ENCODE data around the gene ATP2C2.

ATP2C2 gene

DNA sequence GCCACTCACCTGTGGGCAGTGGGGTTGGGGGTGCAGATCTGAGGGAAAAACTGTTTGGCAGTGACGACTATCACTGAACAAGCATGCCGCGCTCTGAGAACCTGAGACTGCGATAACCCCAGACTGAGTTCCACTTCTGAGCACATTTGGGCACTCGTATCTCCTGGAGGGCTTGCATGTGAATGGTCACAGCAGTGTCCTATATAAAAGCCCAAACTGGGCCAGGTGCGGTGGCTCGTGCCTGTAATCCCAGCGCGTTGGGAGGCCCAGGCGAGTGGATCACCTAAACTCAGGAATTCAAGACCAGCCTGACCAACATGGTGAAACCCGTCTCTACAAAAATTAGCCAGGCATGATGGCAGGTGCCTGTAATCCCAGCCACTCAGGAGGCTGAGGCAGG lies 18.7 kb downstream of the ATP2C2 start:
- no peak overlapping the region for H3K27ac ChIP-seq (replicated peaks)
- TF ChIP-seq POLR2AphosphoS5 (IDR thresholded peaks at IDR 0.05; ENCODE audit: low read depth) (no peak), GABPA (IDR thresholded peaks at IDR 0.05; ENCODE audit: low read depth) (no peak), SPI1 (IDR thresholded peaks at IDR 0.05; ENCODE audit: borderline replicate concordance, low read depth) (no peak)
- TF ChIP-seq, protein P1, sequence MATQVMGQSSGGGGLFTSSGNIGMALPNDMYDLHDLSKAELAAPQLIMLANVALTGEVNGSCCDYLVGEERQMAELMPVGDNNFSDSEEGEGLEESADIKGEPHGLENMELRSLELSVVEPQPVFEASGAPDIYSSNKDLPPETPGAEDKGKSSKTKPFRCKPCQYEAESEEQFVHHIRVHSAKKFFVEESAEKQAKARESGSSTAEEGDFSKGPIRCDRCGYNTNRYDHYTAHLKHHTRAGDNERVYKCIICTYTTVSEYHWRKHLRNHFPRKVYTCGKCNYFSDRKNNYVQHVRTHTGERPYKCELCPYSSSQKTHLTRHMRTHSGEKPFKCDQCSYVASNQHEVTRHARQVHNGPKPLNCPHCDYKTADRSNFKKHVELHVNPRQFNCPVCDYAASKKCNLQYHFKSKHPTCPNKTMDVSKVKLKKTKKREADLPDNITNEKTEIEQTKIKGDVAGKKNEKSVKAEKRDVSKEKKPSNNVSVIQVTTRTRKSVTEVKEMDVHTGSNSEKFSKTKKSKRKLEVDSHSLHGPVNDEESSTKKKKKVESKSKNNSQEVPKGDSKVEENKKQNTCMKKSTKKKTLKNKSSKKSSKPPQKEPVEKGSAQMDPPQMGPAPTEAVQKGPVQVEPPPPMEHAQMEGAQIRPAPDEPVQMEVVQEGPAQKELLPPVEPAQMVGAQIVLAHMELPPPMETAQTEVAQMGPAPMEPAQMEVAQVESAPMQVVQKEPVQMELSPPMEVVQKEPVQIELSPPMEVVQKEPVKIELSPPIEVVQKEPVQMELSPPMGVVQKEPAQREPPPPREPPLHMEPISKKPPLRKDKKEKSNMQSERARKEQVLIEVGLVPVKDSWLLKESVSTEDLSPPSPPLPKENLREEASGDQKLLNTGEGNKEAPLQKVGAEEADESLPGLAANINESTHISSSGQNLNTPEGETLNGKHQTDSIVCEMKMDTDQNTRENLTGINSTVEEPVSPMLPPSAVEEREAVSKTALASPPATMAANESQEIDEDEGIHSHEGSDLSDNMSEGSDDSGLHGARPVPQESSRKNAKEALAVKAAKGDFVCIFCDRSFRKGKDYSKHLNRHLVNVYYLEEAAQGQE (IDR thresholded peaks at IDR 0.05; ENCODE audit: insufficient replicate concordance, low read depth) = no peak
- TF ChIP-seq, protein P2, sequence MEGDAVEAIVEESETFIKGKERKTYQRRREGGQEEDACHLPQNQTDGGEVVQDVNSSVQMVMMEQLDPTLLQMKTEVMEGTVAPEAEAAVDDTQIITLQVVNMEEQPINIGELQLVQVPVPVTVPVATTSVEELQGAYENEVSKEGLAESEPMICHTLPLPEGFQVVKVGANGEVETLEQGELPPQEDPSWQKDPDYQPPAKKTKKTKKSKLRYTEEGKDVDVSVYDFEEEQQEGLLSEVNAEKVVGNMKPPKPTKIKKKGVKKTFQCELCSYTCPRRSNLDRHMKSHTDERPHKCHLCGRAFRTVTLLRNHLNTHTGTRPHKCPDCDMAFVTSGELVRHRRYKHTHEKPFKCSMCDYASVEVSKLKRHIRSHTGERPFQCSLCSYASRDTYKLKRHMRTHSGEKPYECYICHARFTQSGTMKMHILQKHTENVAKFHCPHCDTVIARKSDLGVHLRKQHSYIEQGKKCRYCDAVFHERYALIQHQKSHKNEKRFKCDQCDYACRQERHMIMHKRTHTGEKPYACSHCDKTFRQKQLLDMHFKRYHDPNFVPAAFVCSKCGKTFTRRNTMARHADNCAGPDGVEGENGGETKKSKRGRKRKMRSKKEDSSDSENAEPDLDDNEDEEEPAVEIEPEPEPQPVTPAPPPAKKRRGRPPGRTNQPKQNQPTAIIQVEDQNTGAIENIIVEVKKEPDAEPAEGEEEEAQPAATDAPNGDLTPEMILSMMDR (IDR thresholded peaks at IDR 0.05; ENCODE audit: insufficient read depth, low read length) = no peak
- no peak for DNase-seq (ENCODE audit: low read depth in 1 of 2, low spot score in 1 of 2)
- no peaks in the 10 kb centered on the region for H3K27me3 ChIP-seq (ENCODE audit: insufficient read depth, poor library complexity, severe bottlenecking)
- no peak overlapping the region for H3K4me3 ChIP-seq (replicated peaks; ENCODE audit: insufficient read depth, low read length)

DNA sequence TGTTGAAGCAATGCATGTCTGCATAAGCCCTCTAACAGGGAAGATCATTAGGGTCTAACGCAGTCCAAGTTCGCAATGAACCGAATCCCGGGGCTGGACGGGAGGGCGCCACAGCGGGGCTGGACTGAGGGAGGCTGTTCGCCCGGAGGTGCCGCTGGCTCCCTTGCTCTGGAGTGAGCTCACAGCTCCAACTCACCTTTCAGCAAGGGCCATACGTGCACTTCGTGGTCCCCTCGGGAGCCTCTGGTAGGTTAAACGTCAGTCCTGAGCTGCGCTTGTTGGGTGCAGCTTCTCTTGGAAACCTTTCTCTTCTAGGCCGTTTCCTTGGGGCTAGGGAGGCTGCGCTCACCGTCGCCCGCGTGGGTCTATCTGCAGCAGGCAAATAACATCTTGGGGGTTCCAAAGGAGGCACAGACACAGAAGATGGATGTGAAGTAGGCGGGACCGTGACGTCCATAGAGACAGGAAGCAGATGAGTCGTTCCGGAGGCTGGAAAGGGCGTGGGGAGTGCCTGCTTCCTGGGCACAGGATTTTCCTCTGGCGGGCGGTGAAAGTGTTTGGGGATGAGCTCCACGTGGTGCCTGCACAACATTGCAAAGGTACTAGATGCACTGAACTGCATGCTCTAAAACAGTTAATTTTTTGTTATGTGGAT lies 21.9 kb downstream of the ATP2C2 start:
- H3K27ac ChIP-seq (replicated peaks) = no peak overlapping the region
- no peak overlapping the region for H3K4me3 ChIP-seq (replicated peaks; ENCODE audit: insufficient read depth, low read length)
- TF ChIP-seq, protein P1 (IDR thresholded peaks at IDR 0.05; ENCODE audit: insufficient replicate concordance, low read depth) = no peak
- TF ChIP-seq, protein P2 (IDR thresholded peaks at IDR 0.05; ENCODE audit: insufficient read depth, low read length) = no peak
- TF ChIP-seq POLR2AphosphoS5 (IDR thresholded peaks at IDR 0.05; ENCODE audit: low read depth) = no peak
- no peak for TF ChIP-seq GABPA (IDR thresholded peaks at IDR 0.05; ENCODE audit: low read depth)
- TF ChIP-seq SPI1 (IDR thresholded peaks at IDR 0.05; ENCODE audit: borderline replicate concordance, low read depth) = no peak
- H3K27me3 ChIP-seq (ENCODE audit: insufficient read depth, poor library complexity, severe bottlenecking) = no peaks in the 10 kb centered on the region
- no peak for DNase-seq (ENCODE audit: low read depth in 1 of 2, low spot score in 1 of 2)

DNA sequence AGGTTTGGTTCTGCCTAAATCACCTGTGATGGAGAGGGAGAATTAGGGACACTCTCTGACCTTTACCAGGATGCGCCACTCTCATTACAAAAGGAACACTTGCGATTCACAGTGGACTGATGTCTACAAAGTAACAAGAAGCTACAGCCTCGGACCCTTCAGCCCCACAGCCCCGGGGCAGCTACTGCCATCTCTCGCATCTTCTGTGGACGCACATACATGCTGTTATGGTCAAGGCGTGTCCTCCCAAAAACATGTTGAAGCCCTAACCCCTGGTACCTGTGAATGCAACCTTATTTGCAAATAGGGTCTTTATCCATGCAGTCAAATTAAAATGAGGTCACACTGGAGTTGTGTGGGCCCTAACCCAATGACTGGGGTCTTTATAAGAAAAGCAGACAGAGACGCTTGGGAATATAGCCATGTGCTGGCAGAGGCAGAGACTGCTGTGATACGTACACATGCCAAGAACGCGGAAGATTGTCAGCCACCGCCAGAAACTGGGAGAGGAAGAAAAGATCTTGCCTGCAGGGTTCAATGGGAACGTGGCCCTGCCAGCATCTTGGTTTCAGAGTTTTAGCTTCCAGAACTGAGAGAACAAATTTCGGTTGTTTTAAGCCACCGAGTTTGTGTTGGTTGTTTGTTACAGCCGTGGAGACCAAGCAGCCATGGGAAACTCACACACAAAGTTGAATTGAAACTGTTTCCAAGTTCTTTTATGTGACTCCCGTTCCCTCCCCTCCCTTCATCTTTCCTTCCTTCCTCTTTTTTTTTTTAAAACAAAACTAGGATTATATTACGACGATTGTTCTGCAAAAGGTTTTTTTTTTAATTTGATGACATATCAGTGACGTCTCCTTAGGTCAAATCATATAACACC lies 23.1 kb downstream of the ATP2C2 start:
- no peak overlapping the region for H3K27ac ChIP-seq (replicated peaks)
- DNase-seq (ENCODE audit: low read depth in 1 of 2, low spot score in 1 of 2) = no peak
- TF ChIP-seq GABPA (IDR thresholded peaks at IDR 0.05; ENCODE audit: low read depth) = no peak
- TF ChIP-seq POLR2AphosphoS5 (IDR thresholded peaks at IDR 0.05; ENCODE audit: low read depth) = no peak
- TF ChIP-seq, protein P1 (IDR thresholded peaks at IDR 0.05; ENCODE audit: insufficient replicate concordance, low read depth) = no peak
- no peak for TF ChIP-seq SPI1 (IDR thresholded peaks at IDR 0.05; ENCODE audit: borderline replicate concordance, low read depth)
- TF ChIP-seq, protein P2 (IDR thresholded peaks at IDR 0.05; ENCODE audit: insufficient read depth, low read length) = no peak
- H3K27me3 ChIP-seq (ENCODE audit: insufficient read depth, poor library complexity, severe bottlenecking) = no peaks in the 10 kb centered on the region
- H3K4me3 ChIP-seq (replicated peaks; ENCODE audit: insufficient read depth, low read length) = no peak overlapping the region

Data from HL-60 (cell line).